HG03571 (cell line): ENCODE data around the gene COQ5.
"Not testable (repeated sequence)": the region's sequence is repeated elsewhere in the genome, so short reads cannot be mapped to it uniquely, and the experiment has no call there.

Source experiments
- ATAC-seq: cut with Tn5 transposase; IDR thresholded peaks from one replicate; pipeline ENCODE4 v1.9.1; 2021; ENCODE audit not compliant: unreplicated experiment

Gene COQ5

GRCh38 chr12:120529641-120530417 lies 871 bp upstream of the COQ5 start:
- no peak for ATAC-seq

- no peak for ATAC-seq
Observed at GRCh38 chr12:120522568-120522967, 6.4 kb downstream of the COQ5 start.

- not testable (repeated sequence) for ATAC-seq
Observed at GRCh38 chr12:120519324-120519723, 9.6 kb downstream of the COQ5 start.

GRCh38 chr12:120515496-120515895 lies 13.5 kb downstream of the COQ5 start:
- ATAC-seq = no peak

GRCh38 chr12:120514002-120514401 lies 15.0 kb downstream of the COQ5 start:
- ATAC-seq = no peak

GRCh38 chr12:120508537-120508936 lies 20.4 kb downstream of the COQ5 start:
- no peak for ATAC-seq

GRCh38 chr12:120504587-120504986 lies 24.4 kb downstream of the COQ5 start:
- no peak for ATAC-seq

- no peak for ATAC-seq
Observed at GRCh38 chr12:120500581-120500980, 28.4 kb downstream of the COQ5 start.

- ATAC-seq = no peak
Observed at GRCh38 chr12:120498870-120499515, 30.0 kb downstream of the COQ5 start.

- no peak for ATAC-seq
Observed at GRCh38 chr12:120497524-120498150, 31.3 kb downstream of the COQ5 start.

GRCh38 chr12:120496413-120497340 lies 32.3 kb downstream of the COQ5 start:
- no peak for ATAC-seq

GRCh38 chr12:120495731-120496412 lies 33.1 kb downstream of the COQ5 start, which contains the start of gene DYNLL1:
Gene DYNLL1, plus strand, starts transcription at chr12:120496113. Its CDS starts 309 bp downstream, at chr12:120496422.
- peak; percentile 86 for ATAC-seq

- no peak for ATAC-seq
Observed at GRCh38 chr12:120495186-120495730, 33.7 kb downstream of the COQ5 start.

GRCh38 chr12:120490833-120491512 lies 38.0 kb downstream of the COQ5 start:
- no peak for ATAC-seq

GRCh38 chr12:120490325-120490724 lies 38.6 kb downstream of the COQ5 start:
- no peak for ATAC-seq

GRCh38 chr12:120489018-120489417 lies 39.9 kb downstream of the COQ5 start:
- no peak for ATAC-seq

- ATAC-seq = no peak
Observed at GRCh38 chr12:120488057-120488640, 40.8 kb downstream of the COQ5 start.

GRCh38 chr12:120487552-120487951 lies 41.4 kb downstream of the COQ5 start:
- ATAC-seq = not testable (repeated sequence)
